ENCODE measurements around the gene PNPO. TPM values are rescaled to one million over a fixed set of nuclear protein-coding genes. Genes with fewer than 3 reads are reported as not detected.

Gene PNPO
- total and polyA plus RNA-seq, 2 of the 13 experiments (the other 11 are each of a cell fraction or from before 2014, with no cell fraction given): 47.9 to 63.3 TPM

DNA sequence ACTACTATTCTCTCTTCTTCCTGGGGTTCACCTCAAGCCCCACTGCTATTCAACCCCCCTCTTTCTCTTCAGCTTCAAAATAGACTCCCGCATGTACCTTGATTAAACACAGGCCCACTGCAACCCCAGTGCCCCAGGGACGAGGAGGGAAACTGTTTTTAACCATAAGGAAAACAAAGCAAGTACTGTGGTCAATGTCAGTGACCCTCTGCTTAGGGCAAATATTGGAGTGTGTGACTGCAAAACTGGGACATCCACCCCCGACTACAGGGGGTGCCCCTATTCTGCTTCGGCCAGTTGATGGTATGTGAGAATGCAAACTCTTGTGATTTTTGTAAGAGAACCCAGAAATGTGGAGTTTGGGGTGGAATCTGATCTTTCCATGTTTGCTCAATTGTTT, 9.5 kb upstream of the PNPO start (continued):
- TF ChIP-seq, protein P1, sequence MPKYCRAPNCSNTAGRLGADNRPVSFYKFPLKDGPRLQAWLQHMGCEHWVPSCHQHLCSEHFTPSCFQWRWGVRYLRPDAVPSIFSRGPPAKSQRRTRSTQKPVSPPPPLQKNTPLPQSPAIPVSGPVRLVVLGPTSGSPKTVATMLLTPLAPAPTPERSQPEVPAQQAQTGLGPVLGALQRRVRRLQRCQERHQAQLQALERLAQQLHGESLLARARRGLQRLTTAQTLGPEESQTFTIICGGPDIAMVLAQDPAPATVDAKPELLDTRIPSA (CRISPR knock-in tag; IDR thresholded peaks at IDR 0.05; ENCODE audit: borderline replicate concordance): no peak
- no peak for TF ChIP-seq LCORL (IDR thresholded peaks at IDR 0.05)
- TF ChIP-seq LCORL (CRISPR knock-in tag; IDR thresholded peaks at IDR 0.05): peak; percentile 68
- no peak for TF ChIP-seq U2AF1 (optimal IDR thresholded peaks at IDR 0.05; ENCODE audit: low read depth, low read length)
- peak; percentile 52; the same call in 1 of the 2 replicates for TF ChIP-seq ZFX (CRISPR knock-in tag; IDR thresholded peaks at IDR 0.05; ENCODE audit: low read depth)
- peak; percentile 10; the same call in 1 of the 2 replicates for TF ChIP-seq HNF4A (CRISPR knock-in tag; IDR thresholded peaks at IDR 0.05)
- TF ChIP-seq GATA4 (IDR thresholded peaks at IDR 0.05; ENCODE audit: borderline replicate concordance, low read depth): no peak
- no peak for TF ChIP-seq RFXAP (CRISPR knock-in tag; IDR thresholded peaks at IDR 0.05; ENCODE audit: borderline replicate concordance)
- TF ChIP-seq, protein P2, sequence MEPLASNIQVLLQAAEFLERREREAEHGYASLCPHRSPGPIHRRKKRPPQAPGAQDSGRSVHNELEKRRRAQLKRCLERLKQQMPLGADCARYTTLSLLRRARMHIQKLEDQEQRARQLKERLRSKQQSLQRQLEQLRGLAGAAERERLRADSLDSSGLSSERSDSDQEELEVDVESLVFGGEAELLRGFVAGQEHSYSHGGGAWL (CRISPR knock-in tag; IDR thresholded peaks at IDR 0.05): no peak
- TF ChIP-seq RAD21 (CRISPR knock-in tag; IDR thresholded peaks at IDR 0.05): no peak
- TF ChIP-seq, protein P3, sequence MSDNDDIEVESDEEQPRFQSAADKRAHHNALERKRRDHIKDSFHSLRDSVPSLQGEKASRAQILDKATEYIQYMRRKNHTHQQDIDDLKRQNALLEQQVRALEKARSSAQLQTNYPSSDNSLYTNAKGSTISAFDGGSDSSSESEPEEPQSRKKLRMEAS (IDR thresholded peaks at IDR 0.05): peak; percentile 50; the same call in 1 of the 2 replicates
- TF ChIP-seq SOX6 (IDR thresholded peaks at IDR 0.05): no peak
- TF ChIP-seq SOX6 (CRISPR knock-in tag; IDR thresholded peaks at IDR 0.05): peak; percentile 46; the same call in 1 of the 2 replicates
- TF ChIP-seq, protein P4, sequence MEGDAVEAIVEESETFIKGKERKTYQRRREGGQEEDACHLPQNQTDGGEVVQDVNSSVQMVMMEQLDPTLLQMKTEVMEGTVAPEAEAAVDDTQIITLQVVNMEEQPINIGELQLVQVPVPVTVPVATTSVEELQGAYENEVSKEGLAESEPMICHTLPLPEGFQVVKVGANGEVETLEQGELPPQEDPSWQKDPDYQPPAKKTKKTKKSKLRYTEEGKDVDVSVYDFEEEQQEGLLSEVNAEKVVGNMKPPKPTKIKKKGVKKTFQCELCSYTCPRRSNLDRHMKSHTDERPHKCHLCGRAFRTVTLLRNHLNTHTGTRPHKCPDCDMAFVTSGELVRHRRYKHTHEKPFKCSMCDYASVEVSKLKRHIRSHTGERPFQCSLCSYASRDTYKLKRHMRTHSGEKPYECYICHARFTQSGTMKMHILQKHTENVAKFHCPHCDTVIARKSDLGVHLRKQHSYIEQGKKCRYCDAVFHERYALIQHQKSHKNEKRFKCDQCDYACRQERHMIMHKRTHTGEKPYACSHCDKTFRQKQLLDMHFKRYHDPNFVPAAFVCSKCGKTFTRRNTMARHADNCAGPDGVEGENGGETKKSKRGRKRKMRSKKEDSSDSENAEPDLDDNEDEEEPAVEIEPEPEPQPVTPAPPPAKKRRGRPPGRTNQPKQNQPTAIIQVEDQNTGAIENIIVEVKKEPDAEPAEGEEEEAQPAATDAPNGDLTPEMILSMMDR (CRISPR knock-in tag; IDR thresholded peaks at IDR 0.05): peak; percentile 29; the same call in 1 of the 2 replicates
- TF ChIP-seq PHF21A (CRISPR knock-in tag; IDR thresholded peaks at IDR 0.05): peak; percentile 65
- no peak for TF ChIP-seq ZNF432 (CRISPR knock-in tag; IDR thresholded peaks at IDR 0.05; ENCODE audit: borderline replicate concordance)
- TF ChIP-seq, protein P5, sequence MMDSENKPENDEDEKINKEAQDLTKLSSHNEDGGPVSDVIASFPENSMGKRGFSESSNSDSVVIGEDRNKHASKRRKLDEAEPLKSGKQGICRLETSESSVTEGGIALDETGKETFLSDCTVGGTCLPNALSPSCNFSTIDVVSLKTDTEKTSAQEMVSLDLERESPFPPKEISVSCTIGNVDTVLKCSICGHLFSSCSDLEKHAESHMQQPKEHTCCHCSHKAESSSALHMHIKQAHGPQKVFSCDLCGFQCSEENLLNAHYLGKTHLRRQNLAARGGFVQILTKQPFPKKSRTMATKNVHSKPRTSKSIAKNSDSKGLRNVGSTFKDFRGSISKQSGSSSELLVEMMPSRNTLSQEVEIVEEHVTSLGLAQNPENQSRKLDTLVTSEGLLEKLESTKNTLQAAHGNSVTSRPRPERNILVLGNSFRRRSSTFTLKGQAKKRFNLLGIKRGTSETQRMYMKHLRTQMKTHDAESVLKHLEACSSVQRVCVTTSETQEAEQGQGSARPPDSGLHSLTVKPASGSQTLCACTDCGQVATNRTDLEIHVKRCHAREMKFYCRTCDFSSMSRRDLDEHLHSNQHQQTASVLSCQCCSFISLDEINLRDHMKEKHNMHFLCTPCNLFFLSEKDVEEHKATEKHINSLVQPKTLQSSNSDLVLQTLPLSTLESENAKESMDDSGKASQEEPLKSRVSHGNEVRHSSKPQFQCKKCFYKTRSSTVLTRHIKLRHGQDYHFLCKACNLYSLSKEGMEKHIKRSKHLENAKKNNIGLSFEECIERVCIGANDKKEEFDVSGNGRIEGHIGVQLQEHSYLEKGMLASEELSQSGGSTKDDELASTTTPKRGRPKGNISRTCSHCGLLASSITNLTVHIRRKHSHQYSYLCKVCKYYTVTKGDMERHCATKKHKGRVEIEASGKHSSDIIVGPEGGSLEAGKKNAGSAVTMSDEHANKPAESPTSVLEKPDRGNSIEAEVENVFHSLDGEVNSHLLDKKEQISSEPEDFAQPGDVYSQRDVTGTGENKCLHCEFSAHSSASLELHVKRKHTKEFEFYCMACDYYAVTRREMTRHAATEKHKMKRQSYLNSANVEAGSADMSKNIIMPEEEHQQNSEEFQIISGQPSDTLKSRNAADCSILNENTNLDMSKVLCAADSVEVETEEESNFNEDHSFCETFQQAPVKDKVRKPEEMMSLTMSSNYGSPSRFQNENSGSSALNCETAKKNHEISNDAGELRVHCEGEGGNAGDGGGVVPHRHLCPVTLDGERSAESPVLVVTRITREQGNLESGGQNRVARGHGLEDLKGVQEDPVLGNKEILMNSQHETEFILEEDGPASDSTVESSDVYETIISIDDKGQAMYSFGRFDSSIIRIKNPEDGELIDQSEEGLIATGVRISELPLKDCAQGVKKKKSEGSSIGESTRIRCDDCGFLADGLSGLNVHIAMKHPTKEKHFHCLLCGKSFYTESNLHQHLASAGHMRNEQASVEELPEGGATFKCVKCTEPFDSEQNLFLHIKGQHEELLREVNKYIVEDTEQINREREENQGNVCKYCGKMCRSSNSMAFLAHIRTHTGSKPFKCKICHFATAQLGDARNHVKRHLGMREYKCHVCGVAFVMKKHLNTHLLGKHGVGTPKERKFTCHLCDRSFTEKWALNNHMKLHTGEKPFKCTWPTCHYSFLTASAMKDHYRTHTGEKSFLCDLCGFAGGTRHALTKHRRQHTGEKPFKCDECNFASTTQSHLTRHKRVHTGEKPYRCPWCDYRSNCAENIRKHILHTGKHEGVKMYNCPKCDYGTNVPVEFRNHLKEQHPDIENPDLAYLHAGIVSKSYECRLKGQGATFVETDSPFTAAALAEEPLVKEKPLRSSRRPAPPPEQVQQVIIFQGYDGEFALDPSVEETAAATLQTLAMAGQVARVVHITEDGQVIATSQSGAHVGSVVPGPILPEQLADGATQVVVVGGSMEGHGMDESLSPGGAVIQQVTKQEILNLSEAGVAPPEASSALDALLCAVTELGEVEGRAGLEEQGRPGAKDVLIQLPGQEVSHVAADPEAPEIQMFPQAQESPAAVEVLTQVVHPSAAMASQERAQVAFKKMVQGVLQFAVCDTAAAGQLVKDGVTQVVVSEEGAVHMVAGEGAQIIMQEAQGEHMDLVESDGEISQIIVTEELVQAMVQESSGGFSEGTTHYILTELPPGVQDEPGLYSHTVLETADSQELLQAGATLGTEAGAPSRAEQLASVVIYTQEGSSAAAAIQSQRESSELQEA (CRISPR knock-in tag; IDR thresholded peaks at IDR 0.05; ENCODE audit: not compliant biosample characterization): peak; percentile 32
- TF ChIP-seq, protein P6, sequence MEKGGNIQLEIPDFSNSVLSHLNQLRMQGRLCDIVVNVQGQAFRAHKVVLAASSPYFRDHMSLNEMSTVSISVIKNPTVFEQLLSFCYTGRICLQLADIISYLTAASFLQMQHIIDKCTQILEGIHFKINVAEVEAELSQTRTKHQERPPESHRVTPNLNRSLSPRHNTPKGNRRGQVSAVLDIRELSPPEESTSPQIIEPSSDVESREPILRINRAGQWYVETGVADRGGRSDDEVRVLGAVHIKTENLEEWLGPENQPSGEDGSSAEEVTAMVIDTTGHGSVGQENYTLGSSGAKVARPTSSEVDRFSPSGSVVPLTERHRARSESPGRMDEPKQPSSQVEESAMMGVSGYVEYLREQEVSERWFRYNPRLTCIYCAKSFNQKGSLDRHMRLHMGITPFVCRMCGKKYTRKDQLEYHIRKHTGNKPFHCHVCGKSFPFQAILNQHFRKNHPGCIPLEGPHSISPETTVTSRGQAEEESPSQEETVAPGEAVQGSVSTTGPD (CRISPR knock-in tag; IDR thresholded peaks at IDR 0.05): no peak
